ENCODE data around the gene NR2F1-AS1. TPM values are rescaled to one million over a fixed set of nuclear protein-coding genes. Genes with fewer than 3 reads are reported as not detected.

The NR2F1-AS1 gene
- total RNA-seq, 1 experiment from 2014 or later, result 10.5 TPM

GRCh38 chr5:93589152-93589828 is 8.3 kb upstream of the NR2F1-AS1 start:
- no peak for DNase-seq (ENCODE audit: low read depth)

DNA sequence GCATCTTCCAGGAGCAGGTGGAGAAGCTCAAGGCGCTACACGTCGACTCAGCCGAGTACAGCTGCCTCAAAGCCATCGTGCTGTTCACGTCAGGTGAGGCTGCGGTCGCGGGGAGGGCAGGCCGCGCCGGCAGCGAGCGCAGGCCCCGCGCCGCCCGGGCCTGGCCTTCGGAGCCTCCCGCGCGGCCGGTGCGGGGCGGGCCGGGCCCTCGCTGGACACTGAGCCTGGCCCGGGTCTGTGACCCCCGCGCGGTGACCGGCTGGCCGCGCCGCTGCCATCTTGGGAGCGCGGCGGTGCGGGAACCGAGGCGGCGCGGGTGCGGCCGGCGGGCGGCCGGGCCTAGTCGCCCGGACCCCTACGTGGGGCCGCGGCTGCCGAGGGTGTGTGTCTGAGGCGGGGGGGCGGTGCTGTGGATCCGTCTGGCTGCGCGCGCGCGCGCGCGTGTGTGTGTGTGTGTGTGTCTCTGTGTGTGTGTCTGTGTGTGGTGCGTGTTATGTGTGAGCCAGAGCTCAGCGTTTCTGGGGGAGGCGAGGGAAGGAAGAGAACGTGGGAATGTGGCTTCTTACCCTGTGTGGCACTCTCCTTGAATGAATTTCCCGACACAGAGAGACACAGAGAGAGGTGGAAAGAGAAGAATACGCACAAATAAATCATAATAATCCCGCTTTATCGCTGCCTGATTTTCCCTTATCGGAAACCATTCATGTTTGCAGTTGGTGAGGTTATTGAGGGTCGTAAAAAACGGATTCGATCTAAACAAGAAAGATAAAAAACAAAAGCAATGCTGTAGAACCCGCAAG is 7.5 kb upstream of the NR2F1-AS1 start:
- DNase-seq (ENCODE audit: low read depth), result no peak

GRCh38 chr5:93587597-93588351 is 6.8 kb upstream of the NR2F1-AS1 start:
- DNase-seq (ENCODE audit: low read depth), result no peak

DNA sequence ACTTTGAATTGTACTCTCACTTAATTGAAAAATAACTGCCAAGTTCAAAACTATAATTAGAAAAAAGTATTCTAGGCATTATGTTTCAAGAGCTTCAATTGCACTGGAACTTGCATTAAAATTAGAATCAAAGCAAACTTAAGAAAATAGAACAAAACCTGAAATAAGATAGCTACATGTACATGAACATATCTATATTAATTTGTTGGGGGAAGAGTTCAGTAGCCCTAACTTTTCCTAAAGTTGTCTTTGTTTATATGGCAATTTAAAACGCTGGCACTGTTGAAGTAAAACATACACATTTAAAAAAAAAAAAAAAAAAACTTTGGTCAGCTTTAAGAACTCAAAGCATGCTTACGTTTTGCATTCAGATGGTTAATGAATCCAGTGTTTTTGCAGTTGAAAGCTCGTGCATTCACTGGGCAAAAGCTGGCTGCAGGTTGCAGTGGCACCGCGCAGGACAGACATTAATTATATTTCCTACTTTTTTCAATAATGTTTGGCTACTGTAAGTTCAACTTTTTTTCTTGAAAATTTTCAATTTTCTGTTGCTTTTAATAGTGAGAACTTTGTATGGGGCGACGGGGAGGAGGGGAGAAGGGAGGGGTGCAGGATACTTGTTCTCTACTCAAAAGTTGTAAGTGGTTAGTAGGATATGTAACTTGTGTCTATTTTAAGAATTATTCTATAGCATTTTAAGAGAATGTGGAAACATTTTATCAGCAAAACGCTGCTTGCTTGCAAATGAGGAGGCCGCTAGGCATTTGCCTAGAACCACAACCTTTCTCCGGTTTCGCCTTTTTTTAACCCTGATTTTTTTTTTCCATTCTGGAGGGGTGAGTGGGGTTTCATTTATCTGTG is 5.9 kb upstream of the NR2F1-AS1 start:
- no peak for DNase-seq (ENCODE audit: low read depth)

DNA sequence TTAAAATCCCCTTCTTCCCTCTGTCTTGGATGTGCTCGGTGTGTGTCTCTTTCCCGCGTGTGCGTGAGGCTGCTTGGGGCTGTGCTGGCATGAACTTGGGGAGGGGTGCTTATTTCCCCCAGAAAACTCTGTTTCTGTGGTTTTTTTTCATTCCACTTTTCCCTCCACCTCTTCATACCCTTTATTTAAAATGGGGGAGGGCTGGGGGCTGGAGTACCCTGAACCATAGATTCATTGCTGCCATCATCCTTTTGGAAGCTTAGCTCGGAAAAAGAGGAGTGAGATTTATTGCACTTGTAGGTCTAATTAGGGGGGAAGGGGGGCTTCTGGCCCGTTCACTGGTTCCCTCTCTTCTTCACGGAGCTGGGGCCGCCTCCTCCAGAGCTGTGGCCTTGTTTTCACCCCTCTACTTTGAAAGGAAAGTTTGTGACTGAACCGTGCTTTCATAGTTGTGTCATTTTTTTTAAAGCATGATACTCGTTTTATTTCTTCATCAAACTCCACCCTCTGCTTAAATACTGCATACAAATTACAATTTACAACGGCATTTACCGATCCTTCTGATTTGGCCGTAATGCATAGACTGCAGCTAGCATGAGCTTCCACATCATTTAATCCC is 4.9 kb upstream of the NR2F1-AS1 start:
- no peak for DNase-seq (ENCODE audit: low read depth)

DNA sequence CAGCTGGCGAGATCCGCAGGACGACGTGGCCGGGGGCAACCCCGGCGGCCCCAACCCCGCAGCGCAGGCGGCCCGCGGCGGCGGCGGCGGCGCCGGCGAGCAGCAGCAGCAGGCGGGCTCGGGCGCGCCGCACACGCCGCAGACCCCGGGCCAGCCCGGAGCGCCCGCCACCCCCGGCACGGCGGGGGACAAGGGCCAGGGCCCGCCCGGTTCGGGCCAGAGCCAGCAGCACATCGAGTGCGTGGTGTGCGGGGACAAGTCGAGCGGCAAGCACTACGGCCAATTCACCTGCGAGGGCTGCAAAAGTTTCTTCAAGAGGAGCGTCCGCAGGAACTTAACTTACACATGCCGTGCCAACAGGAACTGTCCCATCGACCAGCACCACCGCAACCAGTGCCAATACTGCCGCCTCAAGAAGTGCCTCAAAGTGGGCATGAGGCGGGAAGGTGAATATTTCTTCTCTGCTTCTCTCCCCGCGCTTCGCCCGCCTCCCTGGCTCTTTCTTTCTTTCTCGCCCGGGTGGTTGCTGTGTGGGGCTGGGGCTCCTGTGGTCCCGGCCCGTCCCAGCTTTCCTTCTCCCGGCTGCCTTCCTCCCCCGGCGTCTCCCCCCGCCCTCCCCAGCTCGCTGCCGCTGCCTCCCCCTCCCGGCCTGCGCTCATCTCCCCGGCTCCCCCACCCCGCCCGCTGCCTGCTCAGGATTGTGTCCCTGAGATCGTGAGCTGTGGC is 4.2 kb upstream of the NR2F1-AS1 start:
- peak; percentile 62 for DNase-seq (ENCODE audit: low read depth)

DNA sequence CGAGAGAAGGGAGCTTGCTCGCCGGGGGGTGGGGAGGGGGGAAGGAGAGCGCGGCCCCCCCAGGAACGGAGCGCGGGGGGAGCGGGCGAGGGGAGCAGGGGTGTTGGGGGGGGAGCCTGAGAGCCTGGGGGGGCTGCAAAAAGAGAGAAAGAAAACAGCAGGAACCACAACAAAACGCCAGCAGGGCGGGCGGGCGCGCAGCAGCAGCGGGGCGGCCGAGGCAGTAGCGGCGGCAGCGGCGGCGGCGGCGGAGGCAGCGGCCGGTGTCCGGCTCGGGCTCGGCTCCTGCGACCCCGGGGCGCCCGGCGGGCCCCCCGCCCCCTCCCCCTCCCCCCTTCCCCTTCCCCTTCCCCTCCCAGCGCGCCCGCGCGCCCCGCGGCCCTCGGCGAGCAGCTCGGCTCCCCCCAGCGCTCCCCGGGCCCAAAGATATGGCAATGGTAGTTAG is 3.6 kb upstream of the NR2F1-AS1 start:
- peak; percentile 45 for DNase-seq (ENCODE audit: low read depth)

GRCh38 chr5:93583768-93584595 is 3.0 kb upstream of the NR2F1-AS1 start:
- peak; percentile 77 for DNase-seq (ENCODE audit: low read depth)

DNA sequence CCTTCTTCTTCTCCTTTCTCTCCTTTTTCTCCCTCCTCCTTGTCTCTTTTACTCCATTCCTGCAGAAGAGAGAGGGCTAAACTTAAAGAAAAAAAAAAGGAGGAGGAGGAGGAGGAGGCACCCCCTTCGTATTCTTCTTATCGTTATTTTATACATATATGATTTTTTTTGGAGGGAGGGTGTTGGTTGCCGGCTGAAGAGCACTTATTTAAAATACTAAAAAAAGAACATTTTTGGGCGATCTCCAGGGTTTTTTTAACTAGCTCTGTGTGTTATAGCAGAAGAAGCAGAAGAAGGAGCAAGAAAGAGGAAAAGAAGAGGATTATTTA is 2.4 kb upstream of the NR2F1-AS1 start:
- no peak for DNase-seq (ENCODE audit: low read depth)

DNA sequence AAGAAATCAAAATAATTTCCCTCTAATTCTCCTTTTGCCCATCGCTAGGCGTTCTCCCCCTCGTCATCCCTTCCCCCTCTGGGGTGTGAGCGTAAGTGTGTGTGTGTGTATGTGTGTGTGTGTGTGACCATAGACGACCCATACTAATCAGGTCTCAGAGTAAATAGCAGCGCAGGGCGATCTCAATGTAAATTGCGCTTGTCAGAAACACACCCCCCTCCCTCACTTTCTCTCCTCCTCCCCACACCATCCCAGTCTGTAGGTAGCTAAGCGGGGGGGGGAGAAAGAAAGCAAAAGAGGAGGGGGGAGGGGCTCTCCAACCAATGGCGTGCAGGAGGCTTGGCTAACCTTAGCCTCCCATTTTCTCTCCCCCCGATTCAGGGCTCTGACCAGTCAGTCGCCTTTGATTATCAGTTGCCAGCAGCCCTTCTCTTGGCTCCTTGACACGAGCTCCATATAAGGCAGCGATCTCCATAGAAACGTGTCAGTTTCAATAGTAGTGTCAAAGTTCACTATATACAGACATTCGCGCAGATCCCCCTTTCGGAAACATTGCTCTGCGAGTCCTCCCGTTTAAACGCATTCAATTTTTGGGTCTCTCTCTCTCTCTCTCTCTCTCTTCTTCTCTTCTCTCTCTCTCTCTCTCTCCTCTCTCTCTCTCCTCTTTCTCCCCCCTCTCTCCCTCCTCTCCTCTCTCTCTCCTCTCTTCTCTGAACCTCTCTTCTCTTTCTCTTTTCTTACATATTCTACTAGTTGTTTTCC is 1.8 kb upstream of the NR2F1-AS1 start, which contains the start of gene NR2F1:
NR2F1 (plus strand) TSS at position 546 of the 762 bp plus-strand sequence. CDS start 1,802 bp downstream, outside the sequence.
- DNase-seq (ENCODE audit: low read depth), result peak; percentile 90

DNA sequence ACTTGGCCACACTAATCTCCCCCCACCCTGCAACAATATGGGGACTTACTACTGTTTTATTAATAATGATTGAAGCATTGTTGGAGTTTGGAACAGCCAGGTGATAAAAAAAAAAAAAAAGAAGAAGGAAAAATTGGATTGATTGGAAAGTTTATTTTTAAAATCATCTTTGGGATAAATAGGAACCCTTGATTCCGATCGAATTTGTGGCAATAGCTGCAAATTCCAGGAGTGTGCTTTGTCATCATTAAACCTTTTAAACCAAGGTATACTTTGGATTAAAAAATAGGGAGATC is 1.1 kb upstream of the NR2F1-AS1 start:
- no peak for DNase-seq (ENCODE audit: low read depth)

- DNase-seq (ENCODE audit: low read depth), result peak; percentile 58
These were observed 724 bp downstream of the NR2F1-AS1 start for GRCh38 chr5:93580063-93580926.

DNA sequence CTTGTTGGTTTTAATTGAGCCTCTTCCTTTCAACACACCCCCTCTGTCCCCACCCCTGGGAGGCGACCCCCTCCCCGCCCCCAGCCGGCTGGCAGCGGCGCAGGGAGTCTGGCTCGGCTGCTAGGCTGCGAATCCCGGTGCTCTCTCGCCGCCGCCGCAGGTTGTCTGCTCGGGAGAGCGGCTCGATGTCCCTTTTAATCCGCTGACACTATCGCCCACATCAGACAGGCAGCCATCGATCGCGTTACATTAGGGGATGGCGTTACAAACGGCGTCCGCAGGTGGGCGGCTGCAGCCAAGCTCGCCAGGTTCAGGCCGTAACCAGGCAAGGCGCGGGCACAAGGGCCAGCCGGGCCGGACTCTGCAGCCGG is 1.3 kb downstream of the NR2F1-AS1 start:
- DNase-seq (ENCODE audit: low read depth), result no peak

GRCh38 chr5:93578813-93579691 is 2.0 kb downstream of the NR2F1-AS1 start:
- peak; percentile 63 for DNase-seq (ENCODE audit: low read depth)

DNA sequence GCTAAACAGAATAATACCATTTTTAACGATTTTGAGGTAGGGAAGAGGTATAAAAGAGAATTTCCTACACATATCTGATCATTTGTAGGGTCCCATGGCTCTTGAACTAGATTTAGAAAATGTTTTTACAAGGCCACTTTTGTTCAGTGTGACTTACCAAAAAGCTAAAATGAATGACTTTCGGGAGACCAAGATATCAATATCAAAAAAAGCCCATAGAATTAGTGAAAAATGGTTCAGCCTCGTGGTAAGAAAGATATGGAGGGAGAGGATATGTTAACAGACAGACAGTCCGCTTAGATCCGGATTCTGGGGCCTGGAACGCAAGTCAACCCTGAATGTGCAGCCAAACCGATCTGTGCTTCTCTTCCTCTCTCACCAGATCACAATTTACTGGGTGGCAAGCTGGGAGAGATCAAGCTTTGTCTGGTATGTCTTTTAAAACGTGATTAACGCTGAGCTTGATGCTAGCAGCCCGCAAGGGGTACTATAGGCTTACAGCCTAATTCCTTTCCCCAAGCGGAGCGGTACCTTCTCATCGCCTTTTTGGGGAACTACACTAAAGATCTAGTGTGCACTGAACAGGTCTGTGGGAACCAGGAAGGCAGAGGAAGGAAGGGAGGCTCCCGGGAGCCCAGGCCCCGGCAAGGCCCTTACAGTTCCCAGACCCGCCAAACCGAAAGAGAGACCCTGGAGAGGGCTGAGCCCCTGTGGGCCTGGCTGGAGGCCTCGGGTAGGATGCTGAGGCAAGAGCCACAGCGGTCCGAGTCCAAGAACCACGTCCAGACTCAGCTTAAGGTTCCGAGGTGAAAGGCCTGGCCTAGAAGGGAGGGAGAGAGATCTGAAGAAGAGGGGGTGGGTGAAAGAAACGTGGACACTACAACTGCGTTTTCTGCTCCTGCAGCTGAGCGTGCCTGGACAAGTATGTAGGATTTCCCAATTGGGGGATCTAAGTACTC is 2.9 kb downstream of the NR2F1-AS1 start:
- DNase-seq (ENCODE audit: low read depth), result no peak

All from Daoy (cell line).